GM18517 (cell line): ENCODE results near the gene HNRNPH1.

Experiments used
- ATAC-seq: cut with Tn5 transposase; IDR thresholded peaks from one replicate; pipeline ENCODE4 v1.9.1; 2021; ENCODE audit warnings: mild to moderate bottlenecking, moderate library complexity; ENCODE audit not compliant: unreplicated experiment

Gene HNRNPH1

DNA sequence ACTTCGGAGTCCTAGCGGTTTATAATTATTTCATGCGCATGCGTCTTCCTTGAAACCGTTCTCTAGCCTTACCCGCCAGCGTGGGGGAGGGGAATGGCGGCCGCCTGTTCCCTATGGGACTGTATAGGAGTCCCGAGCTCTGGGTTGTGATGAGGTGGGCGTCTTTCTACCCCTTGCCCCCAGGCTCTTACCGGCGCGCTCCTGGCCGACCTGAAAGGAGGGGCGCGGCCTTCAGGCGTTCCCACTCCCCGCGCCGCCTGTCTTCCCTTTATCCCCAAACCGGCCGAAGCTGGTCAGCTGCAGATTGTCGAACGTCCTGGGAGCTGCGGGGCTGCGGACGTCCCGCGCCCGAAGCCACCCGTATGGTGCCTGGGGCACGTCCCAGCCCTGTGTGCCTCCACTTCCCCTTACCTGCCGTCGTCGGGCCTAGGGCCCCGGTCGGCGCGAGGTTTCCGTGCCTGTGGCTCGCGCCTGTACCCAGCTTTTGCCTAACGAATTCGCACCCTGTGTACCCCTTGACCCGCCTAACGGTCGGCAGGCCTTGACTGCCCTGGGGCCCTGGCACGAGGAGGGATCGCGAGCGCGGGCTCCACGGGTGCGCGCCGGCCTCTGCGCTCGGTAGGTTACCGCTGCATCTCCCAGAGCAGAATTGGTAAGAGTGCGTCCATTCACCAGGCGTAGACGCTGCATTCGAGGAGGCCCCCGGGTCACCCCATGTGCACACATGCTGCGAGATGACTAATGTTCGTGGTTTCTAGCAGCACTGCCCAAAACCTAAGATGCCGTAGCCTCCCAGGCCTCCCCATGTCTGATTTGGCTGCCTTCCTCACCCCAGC, 653 bp upstream of the HNRNPH1 start:
- no peak for ATAC-seq

GRCh38 chr5:179621551-179622214, 1.8 kb downstream of the HNRNPH1 start:
- ATAC-seq = no peak

GRCh38 chr5:179620703-179621350, 2.6 kb downstream of the HNRNPH1 start:
- ATAC-seq = no peak

GRCh38 chr5:179620293-179620692, 3.2 kb downstream of the HNRNPH1 start:
- ATAC-seq = no peak

- no peak for ATAC-seq
Observed at GRCh38 chr5:179619776-179620175, 3.7 kb downstream of the HNRNPH1 start.

- no peak for ATAC-seq
Observed at GRCh38 chr5:179618923-179619554, 4.4 kb downstream of the HNRNPH1 start.

DNA sequence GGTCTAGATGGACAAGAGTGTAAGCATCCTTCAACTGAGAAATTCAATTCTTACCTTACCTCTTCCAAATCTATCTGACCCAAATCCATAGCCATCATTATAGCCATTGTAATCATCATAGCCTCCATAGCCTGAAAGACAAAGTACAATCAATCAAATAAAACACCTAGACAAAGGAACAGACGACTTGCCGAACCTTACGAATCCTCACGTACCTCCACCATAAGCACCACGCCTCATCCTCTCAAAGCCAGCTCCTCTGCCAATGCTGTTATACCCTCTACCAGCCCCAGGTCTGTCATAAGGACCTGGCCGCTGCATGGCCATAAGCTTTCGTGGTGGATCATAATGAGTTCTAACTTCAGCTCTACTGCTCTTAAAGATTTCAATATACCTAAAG, 5.5 kb downstream of the HNRNPH1 start:
- ATAC-seq = no peak

GRCh38 chr5:179616002-179616594, 7.4 kb downstream of the HNRNPH1 start:
- no peak for ATAC-seq

DNA sequence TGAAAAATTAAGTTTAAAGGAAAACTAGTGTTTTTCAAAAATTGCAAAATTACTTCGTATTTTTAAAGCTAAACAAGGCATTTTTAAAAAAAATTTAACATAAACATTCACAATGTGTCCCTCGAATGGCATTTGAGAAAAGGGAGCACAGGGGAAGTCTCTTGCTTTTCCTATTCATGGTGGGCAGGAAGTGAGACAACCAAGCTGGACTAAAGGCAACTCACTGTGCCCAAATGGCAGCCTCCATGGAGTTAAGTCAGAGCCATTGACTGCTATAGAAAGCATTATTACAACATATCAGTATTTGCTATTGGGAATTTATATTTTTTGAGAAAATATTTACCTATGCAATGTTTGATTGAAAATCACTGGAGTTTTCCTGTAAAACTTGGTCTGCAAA, 8.3 kb downstream of the HNRNPH1 start:
- ATAC-seq = no peak

DNA sequence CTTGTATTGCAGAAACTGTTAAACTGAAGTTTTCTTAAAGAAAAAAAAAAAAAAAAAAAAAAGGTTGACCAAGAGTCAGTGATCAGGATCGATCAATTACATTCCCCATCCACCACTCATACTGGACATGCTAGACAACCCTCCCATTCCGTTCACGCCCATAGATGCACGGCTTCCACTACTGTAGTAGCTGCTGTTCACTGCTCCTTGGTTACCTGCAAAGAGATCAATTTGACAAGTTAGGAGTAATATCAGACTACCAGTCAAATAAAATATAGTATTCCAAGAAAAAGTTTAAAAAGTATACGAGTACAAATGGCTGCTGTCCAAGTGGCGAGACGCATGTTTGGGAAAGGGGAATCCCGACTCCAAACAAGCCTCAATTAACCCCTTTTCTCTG, 8.7 kb downstream of the HNRNPH1 start:
- ATAC-seq = no peak

DNA sequence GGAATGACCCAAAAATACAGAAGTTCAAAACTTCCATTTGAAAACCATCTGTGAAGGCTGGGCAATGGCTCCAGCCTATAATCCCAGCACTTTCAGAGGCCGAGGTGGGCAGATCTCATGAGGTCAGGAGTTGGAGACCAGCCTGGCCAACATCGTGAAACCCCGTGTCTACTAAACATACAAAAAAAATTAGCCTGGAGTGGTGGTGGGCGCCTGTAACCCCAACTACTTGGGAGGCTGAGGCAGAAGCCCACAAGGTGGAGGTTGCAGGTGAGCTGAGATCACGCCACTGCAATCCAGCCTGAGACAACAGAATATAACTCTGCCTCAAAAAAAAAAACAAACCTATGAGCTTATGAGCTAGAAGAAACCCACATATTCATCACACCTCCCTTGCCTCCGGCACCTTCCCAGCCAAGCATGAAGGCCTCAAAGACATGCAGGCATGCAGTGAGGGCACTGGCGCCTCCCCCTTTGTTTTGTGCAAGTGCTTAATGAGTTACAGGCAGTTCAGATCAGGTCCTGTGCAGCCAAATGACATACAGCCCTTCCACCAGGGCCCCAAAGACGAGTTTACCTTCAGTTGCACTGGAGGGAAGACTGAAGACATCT, 9.9 kb downstream of the HNRNPH1 start:
- ATAC-seq = no peak

DNA sequence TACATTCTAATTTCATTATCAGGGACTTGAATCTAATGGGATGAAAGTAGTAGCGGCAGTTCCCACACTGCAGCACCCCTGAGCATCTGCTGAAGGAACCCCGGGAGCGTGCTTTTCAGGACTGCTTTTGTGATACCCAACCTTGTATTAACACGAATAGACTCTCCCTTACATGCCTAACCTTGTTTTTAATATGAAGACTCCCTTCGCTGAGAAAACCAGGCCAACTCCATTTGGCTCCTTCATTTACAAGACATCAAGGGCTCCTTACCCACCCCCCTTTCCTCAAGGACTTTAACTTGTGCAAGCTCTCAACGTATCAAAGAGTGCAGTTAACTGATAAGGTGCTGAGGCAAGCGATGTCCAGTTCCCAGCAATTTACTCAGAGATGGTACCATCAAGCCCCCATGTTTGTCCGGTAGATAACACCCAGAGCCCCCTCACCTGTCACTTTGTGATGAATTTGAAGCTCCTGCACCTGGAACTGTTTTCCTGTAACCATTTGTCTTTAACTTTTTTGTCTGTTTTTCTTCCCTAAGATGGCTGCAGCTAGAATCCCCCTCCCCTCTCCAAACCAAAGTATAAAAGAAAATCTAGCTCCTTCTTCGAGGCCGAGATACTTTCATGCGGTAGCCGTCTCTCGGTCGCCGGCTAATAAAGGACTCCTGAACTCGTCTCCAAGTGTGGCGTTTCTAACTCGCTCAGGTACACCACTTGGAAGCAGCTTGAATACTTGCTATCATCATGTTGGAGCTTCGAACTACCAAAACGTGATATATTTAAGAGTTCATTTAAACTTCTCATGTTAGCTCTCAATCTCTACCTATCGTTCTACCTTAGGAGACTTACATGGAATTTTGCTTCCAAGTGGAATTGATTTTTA, 10.7 kb downstream of the HNRNPH1 start:
- no peak for ATAC-seq

DNA sequence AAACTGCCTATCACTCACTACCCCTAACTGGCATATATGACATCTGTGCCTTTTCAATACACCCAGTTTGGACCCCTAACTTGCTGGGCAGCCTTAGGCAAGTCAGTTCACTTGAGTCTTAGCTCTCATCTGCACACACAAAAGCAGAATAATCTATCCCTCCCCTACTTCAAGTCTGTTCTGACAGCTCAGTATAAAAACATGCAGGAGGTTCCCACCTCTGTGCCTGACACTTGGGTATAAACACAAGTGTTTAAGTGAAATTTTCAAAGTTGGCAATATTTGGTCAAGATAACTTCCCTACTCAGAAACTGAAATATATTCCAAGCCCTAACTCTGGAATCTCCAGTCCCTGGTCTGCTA, 12.6 kb downstream of the HNRNPH1 start:
- no peak for ATAC-seq

DNA sequence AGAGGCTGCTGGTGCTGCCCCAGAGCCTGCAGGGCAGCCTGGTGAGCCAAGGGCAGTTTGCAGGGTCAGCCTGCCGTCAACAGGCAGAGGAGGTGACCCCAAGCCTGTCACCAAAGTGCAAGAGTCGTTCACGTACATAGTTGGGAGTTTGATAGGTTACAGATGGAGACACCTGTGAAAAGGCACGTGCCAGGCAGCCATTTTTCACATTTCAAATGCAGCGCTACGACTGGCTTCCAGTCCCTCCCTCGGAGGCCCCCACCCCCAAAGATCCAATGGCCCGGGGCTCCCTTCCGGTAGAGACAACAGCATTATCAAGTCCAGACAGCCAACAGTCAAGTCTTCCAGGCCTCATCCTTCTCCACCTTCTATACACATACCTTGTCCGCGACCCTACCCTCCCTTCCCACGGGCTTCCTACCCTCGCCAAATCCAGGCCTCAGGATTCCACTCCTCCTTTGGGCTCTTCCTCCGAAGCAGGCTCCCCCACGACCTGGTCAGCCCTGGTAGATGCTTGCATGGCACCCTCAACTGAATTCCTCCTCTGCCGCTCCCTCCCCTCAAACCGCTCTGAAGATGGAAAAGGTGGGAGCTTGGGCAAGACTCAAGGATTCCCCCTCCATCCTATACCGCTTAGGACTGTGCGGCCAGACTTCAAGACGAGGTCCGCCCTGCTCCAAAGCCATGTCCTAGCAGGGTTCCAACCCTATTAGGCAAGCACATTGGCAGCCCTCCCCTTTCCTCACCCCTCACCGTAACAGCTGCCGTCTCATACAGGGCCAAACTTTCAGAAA, 13.2 kb downstream of the HNRNPH1 start:
- ATAC-seq = no peak

GRCh38 chr5:179609834-179610108, 13.7 kb downstream of the HNRNPH1 start:
- ATAC-seq = no peak

- no peak for ATAC-seq
Observed at GRCh38 chr5:179608131-179608581, 15.3 kb downstream of the HNRNPH1 start.

- ATAC-seq = no peak
Observed at GRCh38 chr5:179607160-179607931, 16.1 kb downstream of the HNRNPH1 start.

DNA sequence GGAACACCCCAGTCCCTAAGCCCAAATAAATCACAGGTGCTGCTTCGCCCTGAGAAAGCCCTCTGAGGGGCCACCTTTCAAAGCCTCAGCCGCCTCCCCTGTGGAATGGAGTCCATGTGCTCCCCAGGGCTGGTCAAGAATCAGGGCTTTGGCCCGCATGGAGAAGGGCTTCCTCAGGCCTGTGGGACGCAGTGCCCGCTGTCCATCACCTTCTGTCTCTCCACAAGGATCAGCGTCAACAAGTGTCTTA, 16.6 kb downstream of the HNRNPH1 start:
- ATAC-seq = no peak
